HepG2 (cell line): ENCODE data around the gene CRYZL1. TPM values are rescaled to one million over a fixed set of nuclear protein-coding genes. Genes with fewer than 3 reads are reported as not detected.

ENCODE experiments used
- AHDC1 ChIP-seq: sonication (generic); formaldehyde crosslinking; IDR thresholded peaks from 2 replicates; pipeline ENCODE4 v1.5.1; 2020; ENCODE audit warnings: mild to moderate bottlenecking, missing genetic modification reagents, borderline replicate concordance
- DDIT3 ChIP-seq: sonication (generic); formaldehyde crosslinking; IDR thresholded peaks from 2 replicates; pipeline ENCODE4 v1.4.0; 2020; ENCODE audit warnings: mild to moderate bottlenecking, missing genetic modification reagents
- SAP130 ChIP-seq: IDR thresholded peaks from 2 replicates; pipeline ENCODE4 v1.6.1; 2016; ENCODE audit warnings: low read depth
- TERF1 ChIP-seq: sonication (generic); formaldehyde crosslinking; IDR thresholded peaks from 2 replicates; pipeline ENCODE4 v1.8.0; 2022; ENCODE audit warnings: mild to moderate bottlenecking, missing genetic modification reagents, moderate library complexity
- ZKSCAN1 ChIP-seq: fragments of 150-350 bp; IDR thresholded peaks from 2 replicates; pipeline ENCODE4 v1.6.1; 2014; ENCODE audit warnings: low read length
- ZNF280B ChIP-seq: sonication (generic); formaldehyde crosslinking; IDR thresholded peaks from 2 replicates; pipeline ENCODE4 v1.5.0; 2020; ENCODE audit warnings: missing genetic modification reagents, mild to moderate bottlenecking, borderline replicate concordance
- ZNF484 ChIP-seq: sonication (generic); formaldehyde crosslinking; IDR thresholded peaks from 2 replicates; pipeline ENCODE4 v1.5.1; 2020; ENCODE audit warnings: mild to moderate bottlenecking, low read depth, missing genetic modification reagents, borderline replicate concordance
- ZNF816 ChIP-seq: sonication (generic); formaldehyde crosslinking; IDR thresholded peaks from 2 replicates; pipeline ENCODE4 v1.8.0; 2022; ENCODE audit warnings: missing genetic modification reagents, mild to moderate bottlenecking, borderline replicate concordance
- ZNF878 ChIP-seq: sonication (generic); formaldehyde crosslinking; IDR thresholded peaks from 2 replicates; pipeline ENCODE4 v1.8.1; 2023; ENCODE audit warnings: mild to moderate bottlenecking, missing genetic modification reagents, moderate library complexity
- polyA plus RNA-seq, 8 experiments: library from polyadenylated mRNA; depleted of rRNA in 3 of 8; stranded (reverse) in 7 of 8; unstranded in 1 of 8; fragments of >200 nt; fragmentation: Illumina TruSeq in 4 of 8; extraction: Trizol in 4 of 8; gene quantifications; 2 replicates each; pipeline versions ENCODE4 v1.2.1 to v1.2.3, GENCODE V29; 2011 to 2016; ENCODE audit warnings: low read depth in 4 of 8, missing spikeins in 1 of 8, mixed read lengths in 1 of 8; ENCODE audit not compliant: insufficient read depth in 1 of 8
- total RNA-seq, 5 experiments: library from RNA; depleted of rRNA; stranded (reverse); fragments of >200 nt; fragmentation: Illumina TruSeq; extraction: Trizol; gene quantifications; 2 replicates each; pipeline ENCODE4 v1.2.3, GENCODE V29; 2016; ENCODE audit warnings: low read depth in 1 of 5
- TF ChIP-seq, protein P1 (sequence below): sonication (generic); formaldehyde crosslinking; IDR thresholded peaks from 2 replicates; pipeline ENCODE4 v1.9.0; 2021; ENCODE audit warnings: missing genetic modification reagents, borderline replicate concordance
- TF ChIP-seq, protein P2 (sequence below): sonication (generic); formaldehyde crosslinking; IDR thresholded peaks from 2 replicates; pipeline ENCODE4 v1.8.1; 2022; ENCODE audit warnings: mild to moderate bottlenecking, missing genetic modification reagents
- TF ChIP-seq, protein P3 (sequence below): IDR thresholded peaks from 2 replicates; pipeline ENCODE4 v1.6.1; 2016; ENCODE audit warnings: missing biosample characterization, missing genetic modification reagents, low read depth

CRYZL1 gene
- total and polyA plus RNA-seq, 2 of the 13 experiments (the other 11 are each of a cell fraction or from before 2014, with no cell fraction given), result 20.3 to 27.7 TPM

DNA sequence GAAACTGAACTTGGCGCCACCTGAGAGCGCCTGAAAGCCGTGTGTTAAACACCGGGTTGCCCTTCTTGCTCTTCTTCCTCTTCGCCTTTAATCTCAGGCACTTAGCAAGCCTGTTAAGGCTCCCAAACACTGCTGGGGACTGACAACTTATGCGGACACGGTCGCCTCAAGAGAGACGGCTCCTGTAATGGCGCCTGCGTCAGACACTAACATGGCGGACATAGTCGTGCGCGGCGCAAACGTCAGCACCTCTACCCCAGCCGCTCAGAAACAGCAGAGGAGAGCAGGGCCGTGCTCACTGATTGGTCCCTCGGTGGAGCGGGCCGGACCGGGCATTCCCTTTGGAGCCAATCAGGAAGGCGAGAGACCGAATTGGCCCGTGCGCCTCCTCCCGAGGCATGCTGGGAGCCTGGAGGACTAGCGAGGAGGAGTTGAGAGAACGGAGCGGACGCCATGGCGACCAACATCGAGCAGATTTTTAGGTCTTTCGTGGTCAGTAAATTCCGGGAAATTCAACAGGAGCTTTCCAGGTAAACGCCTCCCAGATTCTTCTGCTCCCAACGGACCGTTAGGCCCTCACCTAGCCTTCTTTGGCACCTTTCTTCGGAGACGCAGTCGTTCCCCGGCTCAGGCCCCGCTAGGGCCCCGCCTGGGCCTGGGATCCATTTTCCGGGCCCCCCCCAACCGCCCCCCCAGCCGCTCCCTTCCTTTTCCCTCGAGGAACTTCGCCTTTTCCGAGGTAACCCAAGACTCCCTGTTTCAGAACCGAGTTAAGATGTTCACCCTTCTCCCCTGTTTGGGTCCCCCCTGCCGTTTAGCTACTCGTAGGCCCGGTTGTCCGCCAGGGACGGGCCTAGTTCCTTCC, 98.7 kb downstream of the CRYZL1 start, which contains the start of gene SON (continued):
- TF ChIP-seq, protein P1, sequence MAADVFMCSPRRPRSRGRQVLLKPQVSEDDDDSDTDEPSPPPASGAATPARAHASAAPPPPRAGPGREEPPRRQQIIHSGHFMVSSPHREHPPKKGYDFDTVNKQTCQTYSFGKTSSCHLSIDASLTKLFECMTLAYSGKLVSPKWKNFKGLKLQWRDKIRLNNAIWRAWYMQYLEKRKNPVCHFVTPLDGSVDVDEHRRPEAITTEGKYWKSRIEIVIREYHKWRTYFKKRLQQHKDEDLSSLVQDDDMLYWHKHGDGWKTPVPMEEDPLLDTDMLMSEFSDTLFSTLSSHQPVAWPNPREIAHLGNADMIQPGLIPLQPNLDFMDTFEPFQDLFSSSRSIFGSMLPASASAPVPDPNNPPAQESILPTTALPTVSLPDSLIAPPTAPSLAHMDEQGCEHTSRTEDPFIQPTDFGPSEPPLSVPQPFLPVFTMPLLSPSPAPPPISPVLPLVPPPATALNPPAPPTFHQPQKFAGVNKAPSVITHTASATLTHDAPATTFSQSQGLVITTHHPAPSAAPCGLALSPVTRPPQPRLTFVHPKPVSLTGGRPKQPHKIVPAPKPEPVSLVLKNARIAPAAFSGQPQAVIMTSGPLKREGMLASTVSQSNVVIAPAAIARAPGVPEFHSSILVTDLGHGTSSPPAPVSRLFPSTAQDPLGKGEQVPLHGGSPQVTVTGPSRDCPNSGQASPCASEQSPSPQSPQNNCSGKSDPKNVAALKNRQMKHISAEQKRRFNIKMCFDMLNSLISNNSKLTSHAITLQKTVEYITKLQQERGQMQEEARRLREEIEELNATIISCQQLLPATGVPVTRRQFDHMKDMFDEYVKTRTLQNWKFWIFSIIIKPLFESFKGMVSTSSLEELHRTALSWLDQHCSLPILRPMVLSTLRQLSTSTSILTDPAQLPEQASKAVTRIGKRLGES (CRISPR knock-in tag), result no peak
- TF ChIP-seq ZNF280B (CRISPR knock-in tag) (no peak), TERF1 (CRISPR knock-in tag) (no peak), ZNF878 (0 out of 2 replicates have a peak, but pooled peaks have one; percentile 12), DDIT3 (CRISPR knock-in tag) (no peak), AHDC1 (CRISPR knock-in tag) (no peak), ZNF484 (CRISPR knock-in tag) (no peak), SAP130 (CRISPR knock-in tag) (peak; percentile 74), ZKSCAN1 (no peak), ZNF816 (CRISPR knock-in tag) (no peak)
- TF ChIP-seq, protein P2, sequence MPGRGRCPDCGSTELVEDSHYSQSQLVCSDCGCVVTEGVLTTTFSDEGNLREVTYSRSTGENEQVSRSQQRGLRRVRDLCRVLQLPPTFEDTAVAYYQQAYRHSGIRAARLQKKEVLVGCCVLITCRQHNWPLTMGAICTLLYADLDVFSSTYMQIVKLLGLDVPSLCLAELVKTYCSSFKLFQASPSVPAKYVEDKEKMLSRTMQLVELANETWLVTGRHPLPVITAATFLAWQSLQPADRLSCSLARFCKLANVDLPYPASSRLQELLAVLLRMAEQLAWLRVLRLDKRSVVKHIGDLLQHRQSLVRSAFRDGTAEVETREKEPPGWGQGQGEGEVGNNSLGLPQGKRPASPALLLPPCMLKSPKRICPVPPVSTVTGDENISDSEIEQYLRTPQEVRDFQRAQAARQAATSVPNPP, result no peak; the same call in 1 of the 2 replicates
- TF ChIP-seq, protein P3, sequence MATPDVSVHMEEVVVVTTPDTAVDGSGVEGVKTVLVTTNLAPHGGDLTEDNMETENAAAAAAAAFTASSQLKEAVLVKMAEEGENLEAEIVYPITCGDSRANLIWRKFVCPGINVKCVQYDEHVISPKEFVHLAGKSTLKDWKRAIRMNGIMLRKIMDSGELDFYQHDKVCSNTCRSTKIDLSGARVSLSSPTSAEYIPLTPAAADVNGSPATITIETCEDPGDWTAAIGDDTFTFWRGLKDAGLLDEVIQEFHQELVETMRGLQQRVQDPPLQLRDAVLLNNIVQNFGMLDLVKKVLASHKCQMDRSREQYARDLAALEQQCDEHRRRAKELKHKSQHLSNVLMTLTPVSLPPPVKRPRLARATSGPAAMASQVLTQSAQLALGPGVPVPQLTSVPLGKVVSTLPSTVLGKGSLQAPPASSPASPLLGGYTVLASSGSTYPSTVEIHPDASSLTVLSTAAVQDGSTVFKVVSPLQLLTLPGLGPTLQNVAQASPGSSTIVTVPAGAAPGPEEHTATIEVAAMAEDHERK, result peak; percentile 65; the same call in 1 of the 2 replicates
